Activated gamma-delta T cell treated with Interleukin-2 at 50 U/mL for 16 hours (primary cell): ENCODE data around the gene KRCC1.
A peak's percentile ranks its signal among the peaks of the same experiment; 100 is the strongest.
"Not testable (repeated sequence)": the region's sequence is repeated elsewhere in the genome, so short reads cannot be mapped to it uniquely, and the experiment has no call there.

Source experiments
- DNase-seq: peaks from one replicate; pipeline ENCODE4 v3.0.0-alpha.2; 2020

The KRCC1 gene

DNA sequence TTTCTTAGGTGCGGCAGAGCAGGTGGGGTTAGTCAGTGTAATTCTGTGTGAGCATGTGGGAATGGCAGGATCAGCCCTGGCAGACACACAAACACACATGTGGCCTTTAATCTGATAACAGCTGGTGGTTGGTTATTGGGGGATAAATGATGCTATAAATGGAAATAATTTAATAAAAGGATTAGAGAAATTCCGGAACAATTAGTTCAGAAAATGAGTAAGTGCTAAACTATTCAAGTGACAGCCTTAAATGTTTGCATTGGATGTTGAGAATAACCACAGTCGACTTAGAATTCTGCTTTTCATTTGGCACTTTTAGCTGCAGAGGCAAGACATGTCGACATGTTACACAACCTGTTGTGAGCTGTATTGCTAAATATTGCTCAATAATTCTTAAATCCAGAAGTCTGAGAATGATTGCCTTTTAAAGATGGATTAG, 19.3 kb upstream of the KRCC1 start:
- DNase-seq, result no peak

GRCh38 chr2:88074150-88074549, 18.6 kb upstream of the KRCC1 start:
- DNase-seq, result no peak

DNA sequence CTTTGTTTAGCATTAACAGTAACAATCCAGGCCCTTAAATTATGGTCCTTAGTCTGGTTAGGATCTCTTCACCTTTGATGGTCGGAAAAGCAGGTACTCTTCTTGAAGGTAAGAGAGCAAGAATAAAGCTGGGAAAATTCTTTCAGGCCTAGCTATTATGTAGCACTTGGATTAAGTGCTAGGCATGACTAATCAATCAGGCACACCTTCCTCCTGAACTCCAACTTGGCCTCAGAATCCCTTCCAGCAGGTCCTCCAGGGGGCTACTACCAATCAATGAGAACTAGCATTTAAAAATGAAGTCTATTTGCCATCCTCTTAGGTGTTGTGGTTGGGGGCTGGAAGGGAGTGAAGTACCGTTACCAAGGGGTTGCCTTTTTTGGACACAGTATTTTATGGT, 15.8 kb upstream of the KRCC1 start:
- no peak for DNase-seq

GRCh38 chr2:88070055-88070454, 14.5 kb upstream of the KRCC1 start:
- DNase-seq, result no peak

DNA sequence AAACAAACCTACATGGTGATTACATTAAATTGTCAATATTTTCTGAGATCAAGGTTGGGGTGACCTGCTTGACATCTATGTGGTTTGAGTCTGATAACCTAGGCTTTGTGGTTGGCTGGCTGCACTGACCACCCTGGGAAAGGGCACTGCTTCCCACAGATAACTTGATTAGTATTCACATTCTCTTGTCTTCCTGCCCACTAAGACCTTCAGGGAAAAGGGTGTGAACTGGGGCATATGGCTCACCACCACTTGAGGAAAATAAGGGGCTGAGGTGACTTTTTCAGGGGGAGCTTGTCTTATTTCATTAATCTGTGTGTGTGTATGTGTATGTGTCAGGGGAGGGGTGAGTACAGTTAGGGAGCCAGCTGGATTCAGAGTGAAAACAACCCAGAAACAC, 13.5 kb upstream of the KRCC1 start:
- no peak for DNase-seq

- DNase-seq, result no peak
These were observed 12.5 kb upstream of the KRCC1 start for GRCh38 chr2:88068044-88068443.

- DNase-seq, result no peak
These were observed 12.0 kb upstream of the KRCC1 start, which contains the start of gene SMYD1 for GRCh38 chr2:88067598-88067997. Gene SMYD1 (plus strand): TSS chr2:88067825. CDS start chr2:88067865, 40 bp downstream.

- DNase-seq, result no peak
These were observed 11.6 kb upstream of the KRCC1 start for GRCh38 chr2:88067189-88067588.

- no peak for DNase-seq
These were observed 11.0 kb upstream of the KRCC1 start for GRCh38 chr2:88066543-88066942.

DNA sequence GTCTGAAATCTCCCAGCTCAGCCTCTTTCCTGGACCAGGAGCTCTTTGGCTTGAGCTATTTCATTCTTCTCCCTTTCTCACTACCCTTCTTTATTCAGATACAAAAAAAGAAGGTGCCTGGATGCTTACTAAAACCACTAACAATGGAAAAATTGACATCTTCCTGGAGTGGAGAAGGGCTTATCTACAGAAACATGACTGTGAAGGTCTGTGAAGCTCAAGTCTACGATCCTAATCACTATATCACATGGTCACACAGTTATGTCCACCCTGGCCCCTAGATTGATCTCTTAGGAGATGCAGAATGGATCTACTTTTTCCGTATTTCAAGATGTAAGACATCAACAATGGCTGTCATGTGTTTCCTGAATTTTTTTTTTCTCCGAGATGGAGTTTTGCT, 5.7 kb upstream of the KRCC1 start:
- no peak for DNase-seq

GRCh38 chr2:88060907-88061275, 5.3 kb upstream of the KRCC1 start:
- DNase-seq, result no peak

- peak; percentile 23 for DNase-seq
These were observed 4.7 kb upstream of the KRCC1 start for GRCh38 chr2:88059979-88060906.

DNA sequence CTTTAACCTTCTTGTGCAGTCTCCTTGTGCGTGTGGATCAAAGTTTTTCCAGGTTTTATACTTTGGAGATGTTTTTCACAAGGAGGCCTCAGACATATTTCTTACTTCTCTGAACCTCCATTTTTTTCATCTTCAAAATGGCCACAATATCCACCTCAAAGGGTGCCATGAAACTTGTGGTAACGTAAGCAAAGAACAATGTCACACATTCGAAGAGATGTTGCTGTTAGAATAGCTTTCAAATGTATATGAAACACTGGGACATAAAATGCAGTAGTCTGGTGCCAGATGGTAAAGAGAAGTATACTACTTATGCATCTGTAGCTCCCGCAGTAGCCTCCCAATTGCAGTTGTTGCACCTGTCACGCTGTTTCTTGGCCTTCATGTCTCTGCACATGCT, 2.6 kb upstream of the KRCC1 start:
- DNase-seq, result no peak

DNA sequence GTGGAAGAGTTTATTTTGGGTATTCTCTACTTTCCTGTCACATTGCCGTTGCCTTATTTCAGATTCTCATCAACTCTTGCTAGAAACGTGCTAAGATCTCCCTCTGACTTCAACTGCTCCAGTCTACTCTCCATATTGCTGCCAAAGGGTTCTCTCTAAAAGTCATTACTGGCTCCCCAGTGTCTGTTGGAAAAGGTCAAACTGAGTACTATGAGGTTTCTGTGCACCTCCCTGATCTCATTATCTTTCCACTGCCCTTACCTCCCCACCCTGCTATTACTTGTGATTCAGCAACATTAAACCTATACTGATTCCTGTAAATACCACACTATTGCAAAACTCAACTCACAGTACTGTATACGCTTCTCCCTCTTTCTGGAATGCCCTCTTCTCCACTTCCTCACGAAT, 1.9 kb upstream of the KRCC1 start:
- no peak for DNase-seq

DNA sequence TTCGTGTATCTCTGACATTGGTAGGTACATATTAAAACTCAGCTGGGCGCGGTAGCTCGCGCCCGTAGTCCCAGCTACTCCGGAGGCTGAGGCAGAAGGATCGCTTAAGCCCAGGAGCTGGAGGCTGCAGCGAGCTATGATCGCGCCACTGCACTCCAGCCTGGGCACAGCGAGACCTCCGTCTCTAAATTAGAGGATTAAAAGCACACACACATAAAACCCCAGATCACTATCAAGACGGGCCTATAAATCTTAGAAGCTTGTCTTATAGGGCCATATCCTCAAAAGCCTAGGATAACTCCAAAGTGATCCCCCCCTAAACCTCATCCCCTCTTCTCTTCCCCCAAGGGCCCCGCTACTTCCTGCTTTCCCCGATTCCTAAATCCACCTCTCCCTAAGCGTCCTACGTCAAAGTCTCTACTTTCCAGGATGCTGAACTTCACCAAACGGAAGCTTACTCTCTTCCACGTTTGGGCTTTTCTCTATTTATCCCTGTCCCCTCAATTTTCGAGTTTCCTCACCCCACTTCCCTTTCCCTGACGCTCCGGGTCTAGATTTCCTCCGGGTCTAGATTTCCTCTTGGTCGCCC, 707 bp downstream of the KRCC1 start:
- DNase-seq, result no peak

DNA sequence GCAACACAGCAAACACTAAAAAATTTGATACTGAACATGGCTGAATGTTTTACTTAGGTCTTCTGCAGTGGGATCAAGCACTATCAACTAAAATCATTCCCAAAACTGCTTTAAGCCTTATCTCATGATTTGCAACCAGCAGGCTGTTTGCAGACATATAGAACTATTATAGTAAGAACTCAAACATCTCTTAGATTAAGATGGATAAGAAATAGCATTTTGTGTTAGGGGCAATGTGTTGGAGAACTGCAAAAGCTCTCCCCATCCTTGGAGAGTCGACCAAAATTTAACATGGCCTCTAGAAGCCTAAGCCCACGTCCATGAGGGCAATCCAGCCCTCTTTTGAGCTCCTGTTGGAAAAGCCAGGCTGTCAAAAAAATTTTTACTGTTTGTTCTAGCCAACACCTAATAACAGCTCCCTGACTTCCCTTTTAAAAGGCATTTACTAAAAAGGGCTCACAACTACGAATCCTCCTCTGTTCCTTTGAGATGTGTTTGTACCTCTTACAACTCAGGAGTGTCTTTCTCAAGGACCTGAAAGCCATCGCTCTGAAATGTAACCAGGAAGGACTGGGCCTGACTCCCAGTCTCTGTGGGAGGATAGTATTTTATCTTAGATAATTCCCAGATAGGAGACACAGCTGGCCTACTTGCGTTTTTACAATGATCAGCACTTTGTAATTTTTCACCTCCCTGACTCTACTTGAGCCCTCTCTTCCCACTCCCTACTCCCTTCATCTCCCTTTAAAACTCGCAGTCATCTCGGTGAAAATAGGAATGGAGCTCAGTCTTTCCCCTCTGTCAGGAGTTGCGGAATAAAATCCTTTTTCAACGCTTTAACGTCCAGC, 1.4 kb downstream of the KRCC1 start:
- no peak for DNase-seq

DNA sequence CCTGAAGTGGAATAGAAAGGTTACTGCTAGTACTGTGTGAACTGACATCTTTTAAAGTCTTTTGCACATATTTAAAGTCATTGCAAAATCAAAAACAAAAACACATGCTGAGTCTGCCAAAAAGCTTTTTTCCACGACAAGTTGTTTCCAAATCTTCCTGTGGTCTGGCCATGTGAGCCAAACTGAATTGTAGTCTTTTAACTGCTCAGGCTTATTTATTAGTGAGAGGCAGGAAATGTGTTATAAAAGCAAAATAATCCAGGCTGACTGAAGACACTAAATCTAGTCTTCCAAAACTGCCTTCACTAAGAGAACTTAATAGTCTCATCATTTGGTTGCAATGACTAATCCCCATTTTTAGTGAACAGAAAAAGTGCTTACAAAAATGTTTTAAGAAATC, 2.3 kb downstream of the KRCC1 start:
- no peak for DNase-seq

- no peak for DNase-seq
These were observed 3.8 kb downstream of the KRCC1 start for GRCh38 chr2:88051792-88052191.

DNA sequence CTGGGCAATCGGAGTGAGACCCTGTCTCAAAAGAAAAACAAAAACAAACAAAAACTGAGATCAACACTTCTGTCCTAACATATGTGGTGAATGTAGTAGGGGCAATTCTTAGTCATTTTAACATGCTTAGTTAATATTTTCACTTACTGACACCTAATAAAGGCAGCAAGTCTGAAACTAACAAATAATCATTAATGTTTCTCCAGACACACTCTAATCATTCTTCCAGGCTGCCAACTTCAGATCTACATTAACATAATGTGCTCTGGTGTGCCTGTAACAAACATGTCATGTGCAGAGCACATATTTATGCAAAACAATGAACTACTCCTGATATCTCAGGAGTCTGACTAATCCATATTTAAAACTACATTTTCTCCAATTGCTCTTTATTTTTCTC, 6.0 kb downstream of the KRCC1 start:
- no peak for DNase-seq

DNA sequence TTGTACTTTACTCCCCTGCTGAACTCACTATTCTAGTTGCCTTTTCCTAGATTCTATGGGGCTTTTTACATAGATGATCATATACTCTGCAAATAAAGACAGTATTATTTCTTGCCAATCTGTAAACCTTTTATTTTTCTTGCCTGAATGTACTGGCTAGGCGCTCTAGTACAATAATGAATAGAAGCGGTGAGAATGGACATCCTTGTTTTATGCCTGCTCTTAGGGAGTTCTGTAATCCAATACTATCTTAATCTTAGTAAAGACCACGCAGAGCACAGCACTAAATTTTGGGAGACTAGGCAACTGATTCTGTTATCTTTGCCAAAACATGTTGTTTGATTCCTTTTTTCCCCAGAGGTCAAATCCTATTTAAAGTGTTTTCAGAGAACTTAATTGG, 7.0 kb downstream of the KRCC1 start:
- no peak for DNase-seq

GRCh38 chr2:88045561-88045960, 10.0 kb downstream of the KRCC1 start:
- DNase-seq, result not testable (repeated sequence)

- no peak for DNase-seq
These were observed 13.1 kb downstream of the KRCC1 start for GRCh38 chr2:88042476-88042875.
